DMS153 (cell line): ENCODE measurements around the gene CFAP69.
"Not testable (repeated sequence)": the region's sequence is repeated elsewhere in the genome, so short reads cannot be mapped to it uniquely, and the experiment has no call there.

Experiments
- DNase-seq: peaks from one replicate; lab custom pipeline; 2025; lab: John Stamatoyannopoulos, UW

The CFAP69 gene

DNA sequence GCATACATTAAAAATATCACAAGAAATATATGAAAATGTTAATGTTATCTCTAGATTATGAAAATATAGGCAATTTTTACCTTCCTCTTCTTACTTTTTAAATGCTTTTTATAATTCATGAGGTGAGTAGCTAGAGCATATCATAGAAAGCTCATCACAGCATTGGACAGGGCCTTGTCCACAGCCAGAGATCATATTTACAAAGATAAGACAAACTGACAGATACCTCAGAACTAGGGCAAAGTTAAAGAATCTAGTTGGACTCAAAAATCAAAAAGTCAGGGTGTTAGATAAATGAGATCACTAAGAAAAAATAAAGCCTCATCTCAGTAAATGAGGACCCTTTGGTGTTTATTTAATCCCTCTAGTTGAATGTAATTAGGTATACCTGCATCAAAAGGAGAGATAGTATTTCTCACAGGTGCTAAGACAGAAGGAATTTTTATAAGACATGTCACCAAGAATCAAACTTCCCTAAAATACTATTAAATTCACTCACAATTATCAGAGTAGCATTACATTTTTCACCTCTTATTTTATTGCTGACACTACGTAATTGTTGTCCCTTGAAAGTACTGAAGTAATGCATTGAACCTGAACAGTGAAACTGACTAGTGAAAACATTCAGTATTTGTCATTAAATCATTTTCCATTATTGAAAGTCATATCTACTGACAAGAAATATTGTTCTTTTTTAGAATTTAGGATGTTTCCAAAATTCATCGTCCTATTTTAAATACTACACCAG, 25.6 kb downstream of the CFAP69 start:
- DNase-seq: no peak

DNA sequence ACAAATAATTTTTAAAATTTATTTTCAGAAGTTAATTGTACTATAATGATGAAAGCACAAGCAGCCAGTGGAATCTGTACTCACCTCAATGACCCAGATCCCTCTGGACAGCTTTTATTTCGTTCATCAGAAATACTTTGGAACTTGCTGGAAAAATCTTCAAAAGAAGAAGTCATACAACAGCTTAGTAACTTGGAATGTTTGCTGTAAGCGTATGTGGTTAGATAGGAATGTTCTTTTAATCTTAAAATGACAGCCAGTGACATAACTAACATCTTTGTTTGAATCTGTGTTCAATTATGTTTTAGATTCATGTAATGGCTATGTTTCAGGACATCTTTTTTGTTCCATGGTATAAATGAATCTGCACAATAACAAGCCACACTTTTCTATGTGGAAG, 26.8 kb downstream of the CFAP69 start:
- DNase-seq: no peak

DNA sequence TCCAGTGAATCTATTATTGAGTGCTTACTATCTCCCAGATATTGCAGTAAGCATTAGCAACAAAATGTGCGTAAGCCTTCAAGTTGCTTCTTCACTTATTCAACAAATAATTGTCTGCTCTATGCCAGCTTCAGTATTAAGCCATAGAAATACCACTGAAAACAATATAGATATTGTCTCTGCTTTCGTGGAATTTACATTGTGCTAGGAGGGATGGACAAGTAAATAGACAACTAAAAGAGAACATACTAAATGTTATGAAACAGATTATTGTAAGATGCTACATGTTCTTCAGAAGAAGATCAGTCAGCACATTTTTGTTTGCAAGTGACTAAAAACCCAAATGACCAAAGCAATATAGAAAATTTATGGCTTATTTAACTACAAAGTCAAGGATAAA, 27.3 kb downstream of the CFAP69 start:
- DNase-seq: no peak

DNA sequence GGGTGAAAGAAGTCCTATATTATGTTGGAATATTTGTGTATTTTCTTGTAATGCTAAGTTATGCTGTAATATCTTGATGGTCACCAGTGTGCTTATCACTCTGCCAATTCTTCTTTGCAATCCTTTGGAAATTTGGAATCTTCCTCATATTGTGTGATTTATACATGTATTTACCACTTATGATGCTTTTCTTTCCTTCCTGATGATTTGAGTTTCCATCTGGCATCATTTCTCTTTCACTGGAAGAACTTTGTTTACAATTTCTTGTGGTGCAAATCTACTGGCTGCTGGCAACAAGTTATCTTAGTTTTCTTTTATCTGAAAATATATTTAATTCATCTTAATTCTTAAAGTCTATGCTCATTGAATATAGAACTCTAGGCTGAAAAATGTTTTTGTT, 29.2 kb downstream of the CFAP69 start:
- DNase-seq: no peak

DNA sequence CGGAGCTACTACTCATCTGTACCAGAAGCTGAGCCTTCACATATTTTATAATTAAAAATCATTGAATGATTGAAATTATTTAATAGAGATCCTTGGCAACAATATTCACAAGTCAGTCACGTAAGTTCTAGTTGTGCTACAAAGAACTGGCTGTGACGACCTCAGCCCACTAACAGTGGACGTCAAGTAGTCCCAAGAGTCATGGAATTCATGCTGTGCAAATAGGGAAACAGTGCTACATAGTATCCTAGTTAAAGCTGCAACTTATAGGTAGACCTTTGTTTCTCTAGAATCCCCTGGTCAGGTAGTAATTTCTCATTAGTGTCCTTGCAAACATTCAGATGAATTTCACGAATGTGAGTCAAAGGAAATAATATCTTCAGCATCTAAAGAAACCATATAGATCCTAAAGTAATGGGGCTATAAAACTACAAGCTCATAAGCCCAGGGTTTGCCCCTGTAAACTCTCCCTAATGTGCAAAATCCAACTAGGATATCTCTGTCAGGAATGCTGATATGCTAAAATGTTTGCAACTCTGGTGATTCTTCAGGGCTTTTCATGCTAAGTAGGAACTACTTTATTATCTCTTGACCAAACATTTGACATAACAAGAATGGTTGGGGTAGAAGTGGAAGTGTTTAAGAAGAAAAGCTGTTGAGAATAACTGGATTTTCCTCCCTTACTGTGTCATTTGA, 31.2 kb downstream of the CFAP69 start:
- DNase-seq: no peak

DNA sequence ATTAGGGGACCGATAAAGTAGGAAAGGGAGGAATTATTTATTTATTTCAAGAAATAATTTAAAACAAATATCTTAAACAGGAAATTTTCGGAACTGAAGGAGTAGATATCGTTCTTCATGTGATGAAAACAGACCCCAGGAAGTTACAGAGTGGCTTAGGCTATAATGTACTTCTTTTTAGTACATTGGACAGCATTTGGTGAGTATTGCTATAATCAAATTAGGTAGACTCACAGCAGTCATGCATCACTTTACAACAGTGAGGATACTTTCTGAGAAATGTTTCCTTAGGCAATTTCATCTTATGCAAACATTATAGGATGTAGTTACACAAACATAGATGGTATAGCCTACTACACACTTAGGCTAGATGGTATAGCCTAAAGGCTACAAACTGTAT, 43.2 kb downstream of the CFAP69 start:
- no peak for DNase-seq

DNA sequence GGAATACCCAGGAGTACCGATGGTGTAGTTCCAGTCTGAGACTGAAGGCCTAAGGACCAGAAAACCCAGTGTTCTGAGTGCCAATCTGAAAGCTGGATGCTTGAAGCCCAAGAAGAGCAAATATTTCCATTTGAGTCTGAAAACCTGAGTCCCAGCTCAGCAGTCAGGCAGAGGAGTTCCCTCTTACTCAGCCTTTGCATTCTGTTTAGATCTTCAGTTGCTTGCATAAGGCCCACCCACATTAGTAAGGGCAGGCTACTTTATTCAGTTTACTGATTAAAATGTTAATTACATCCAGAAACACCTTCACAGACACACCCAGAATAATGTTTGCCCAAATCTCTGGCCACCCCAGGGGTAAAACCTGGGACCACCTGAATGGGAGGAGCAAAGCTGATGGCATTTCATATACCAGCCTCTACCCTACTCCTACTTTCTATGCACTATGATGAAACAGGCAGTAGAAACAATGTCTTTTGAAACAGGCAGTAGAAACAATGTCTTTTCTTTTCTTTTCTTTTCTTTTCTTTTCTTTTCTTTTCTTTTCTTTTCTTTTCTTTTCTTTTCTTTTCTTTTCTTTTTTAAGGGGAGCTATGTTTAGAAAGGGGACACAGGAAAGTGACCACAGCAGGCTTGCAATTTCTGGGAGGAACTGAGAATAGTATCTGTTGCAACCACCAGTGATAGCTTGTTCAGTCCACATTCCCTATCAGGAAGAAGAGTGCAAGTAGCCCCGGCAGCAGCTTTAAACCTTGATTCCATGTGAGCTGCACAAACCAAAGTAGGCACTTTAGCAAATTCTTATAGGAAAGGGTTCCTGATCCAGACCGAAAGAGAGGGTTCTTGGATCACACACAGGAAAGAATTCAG, 45.5 kb downstream of the CFAP69 start:
- DNase-seq: no peak

DNA sequence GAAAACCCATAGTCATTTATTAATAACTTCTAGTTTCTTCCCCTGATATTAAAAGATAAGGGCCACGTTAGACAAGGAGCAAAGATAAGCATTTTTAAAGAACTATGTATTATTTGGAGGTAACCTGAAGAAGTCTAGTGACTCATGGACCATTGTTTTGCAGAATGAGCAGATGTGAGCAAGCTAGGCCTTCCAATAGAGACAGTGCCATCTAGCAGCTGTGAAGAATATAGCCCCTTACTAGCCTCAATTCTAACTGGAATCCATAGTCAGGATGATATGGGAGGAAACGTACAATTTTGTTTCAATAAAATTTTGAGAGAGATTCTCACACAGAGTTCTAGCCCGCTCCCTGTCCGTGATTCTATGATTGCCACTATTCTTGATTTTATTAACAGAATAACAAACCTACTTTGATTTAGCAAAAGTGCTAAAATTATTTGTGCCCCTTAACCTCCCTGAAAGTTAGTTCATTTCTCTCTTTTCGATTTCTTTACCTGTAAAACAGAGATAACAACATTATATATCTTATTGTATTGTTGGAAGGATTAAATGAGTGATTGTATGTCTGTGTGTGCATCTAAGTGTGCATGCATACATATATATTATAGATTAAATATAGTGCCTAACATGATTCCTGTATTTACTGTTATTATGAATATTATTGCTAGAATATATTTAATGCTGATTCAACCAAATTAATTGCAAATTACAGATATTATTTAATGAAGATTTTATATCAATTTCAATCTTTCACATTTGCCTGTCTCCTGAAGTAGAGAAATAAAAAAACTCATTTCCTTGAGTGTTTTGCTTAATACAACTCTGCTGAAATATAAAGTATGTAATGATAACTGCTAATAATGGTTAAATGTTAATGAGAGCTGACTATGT, 53.4 kb downstream of the CFAP69 start:
- peak; percentile 15 for DNase-seq

DNA sequence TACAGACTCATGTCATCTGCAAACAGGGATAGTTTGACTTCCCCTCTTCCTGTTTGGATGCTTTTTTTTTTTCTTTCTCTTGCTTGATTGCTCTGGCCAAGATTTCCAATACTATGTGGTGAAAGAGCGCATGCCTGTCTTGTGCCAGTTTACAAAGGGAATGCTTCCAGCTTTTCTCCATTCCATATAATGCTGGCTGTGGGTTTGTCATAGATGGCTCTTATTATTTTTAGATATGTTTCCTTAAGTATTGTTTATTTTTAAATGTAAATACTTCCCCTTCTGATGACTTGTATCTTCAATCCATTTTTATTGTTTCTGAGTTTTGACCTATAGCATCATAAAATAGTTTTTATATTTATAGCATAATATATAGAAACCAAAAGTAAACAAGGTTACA, 58.3 kb downstream of the CFAP69 start:
- DNase-seq: no peak

DNA sequence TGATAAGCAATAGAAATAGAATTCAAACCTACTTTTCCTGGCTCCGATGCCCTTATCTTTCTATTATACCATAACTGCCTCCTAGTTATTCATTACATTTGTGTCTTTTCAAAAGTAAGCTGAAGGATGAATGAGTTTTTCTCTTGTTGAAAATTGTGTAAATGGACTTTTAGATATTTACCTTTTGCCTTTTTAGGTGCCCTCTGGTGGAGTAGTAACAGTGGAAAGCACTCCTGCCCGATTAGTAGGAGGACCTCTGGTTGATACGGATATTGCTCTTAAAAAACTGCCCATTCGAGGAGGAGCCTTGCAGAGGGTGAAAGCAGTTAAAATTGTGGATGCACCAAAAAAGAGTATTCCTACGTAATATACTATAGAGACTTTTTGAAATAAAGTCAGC, 64.9 kb downstream of the CFAP69 start:
- no peak for DNase-seq

DNA sequence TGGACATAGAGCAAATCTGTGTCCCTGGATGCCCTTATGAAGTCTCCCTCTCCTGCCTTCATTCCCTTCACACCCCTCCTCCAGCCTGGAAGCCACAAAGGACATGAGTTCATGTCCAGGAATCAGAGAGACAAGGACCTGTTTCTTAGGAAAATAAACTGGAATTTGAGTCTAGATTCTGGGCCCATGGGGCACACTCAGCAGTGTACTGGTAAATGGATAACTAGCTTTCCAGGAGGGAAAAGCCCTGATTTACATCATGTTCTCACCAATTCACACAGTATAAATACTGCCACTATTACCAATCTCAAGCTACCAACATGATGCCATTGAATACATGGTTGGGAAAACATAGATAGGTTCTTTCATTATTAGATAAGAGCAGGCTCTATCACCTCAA, 66.2 kb downstream of the CFAP69 start:
- DNase-seq: no peak

DNA sequence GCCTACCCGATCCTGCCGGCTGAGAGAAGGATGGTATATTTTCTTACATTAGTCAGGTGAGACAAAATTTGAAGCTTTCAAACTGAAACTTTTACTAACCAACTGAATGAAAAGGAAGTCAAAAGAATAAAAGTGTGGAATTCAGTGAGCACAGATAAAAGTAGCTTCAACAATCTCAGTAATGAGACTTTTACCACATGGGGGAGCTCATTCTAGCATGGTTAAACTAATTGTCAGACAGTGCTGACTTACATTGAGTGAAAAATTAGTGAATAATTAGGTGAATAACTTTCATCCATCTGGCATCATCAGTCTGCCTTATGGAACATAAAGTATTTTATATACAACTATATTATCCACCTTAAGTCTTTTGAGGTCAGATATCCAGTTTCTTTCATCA, 67.8 kb downstream of the CFAP69 start:
- no peak for DNase-seq

DNA sequence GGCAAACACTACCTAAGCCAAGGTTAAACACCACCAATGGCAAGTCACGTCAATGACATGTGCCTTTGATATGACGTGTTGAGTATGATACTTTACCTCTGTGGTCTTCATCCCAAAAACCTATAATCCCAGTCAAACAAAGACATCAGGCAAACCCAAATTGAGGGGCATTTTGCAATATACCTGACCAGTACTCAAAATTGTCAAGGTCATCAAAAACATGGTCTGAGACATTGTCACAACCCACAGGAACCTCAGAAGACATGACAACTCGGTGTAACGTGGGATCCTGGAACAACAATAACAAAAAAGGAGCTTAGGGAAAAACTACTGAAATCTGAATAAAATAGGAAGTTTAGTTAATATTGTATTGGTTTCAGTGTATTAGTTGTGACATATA, 68.9 kb downstream of the CFAP69 start:
- DNase-seq: no peak

DNA sequence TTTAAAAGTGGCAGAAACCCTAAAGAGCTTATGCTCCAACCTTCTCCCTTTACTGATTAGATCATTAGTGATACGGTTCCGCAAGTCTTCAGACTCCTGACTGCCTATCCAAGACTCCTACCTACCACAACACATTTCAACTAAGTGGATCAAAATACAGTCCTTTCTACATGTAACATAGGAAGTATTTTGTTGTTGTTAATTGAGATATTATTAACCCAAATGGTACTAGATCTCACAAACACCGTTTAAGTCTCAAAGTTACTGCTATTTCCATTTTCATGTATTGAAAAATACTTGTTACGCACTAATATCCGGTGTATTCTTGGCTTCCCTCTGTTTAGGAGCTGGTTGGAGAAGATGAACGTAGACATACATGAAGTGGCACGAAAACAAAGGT, 75.0 kb downstream of the CFAP69 start:
- DNase-seq: no peak

DNA sequence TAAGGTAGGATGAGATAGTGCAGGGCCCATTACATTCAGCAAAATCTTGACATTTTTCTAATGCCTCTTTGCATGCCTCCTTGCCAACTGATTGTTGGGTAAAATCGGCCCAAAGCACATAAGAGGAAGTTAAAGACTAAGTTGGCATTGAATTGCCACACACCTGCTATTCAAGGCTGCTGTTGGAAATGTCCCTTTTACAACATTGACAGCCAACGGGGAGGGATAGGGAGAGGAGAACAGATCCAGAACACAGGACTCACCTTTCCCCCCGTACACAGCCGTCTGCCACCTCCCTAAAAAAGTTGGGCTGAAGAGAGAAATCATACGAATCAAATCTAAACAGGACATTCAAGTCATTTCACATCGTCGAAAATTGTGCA, 75.4 kb downstream of the CFAP69 start:
- DNase-seq: no peak

DNA sequence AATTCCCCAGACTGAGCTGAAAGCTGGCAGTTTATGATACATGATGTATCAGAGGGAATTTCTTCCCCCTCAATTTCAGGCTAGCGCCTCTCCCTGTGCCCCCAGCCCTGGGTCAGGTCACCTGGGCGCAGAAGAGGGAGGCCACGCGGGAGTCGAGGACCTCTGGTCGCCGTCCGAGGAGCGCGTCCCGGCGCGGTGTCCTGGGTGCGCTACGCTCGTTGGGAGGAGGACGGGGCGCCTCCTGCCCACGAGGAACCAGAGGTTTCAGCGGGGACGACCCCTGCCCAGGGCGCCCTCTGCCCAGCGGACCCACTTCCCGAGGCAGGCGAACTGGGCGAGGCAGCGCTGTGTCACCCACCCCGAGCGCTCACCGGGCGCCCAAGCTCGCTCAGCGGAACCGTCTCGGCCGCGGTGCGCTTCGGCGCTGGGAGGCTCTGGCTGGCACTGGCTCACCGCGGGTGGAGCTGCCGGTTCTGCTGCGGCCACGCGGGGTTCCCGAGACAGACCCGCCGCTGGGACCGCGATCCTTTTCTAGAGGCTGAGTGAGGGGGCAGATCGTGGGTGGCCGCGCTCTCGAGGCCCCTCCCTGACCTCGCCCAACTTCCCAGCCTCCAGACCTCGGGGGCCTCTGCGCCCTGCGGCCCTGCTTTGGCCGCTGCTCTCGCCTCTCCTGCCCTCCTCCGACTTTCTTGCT, 76.0 kb downstream of the CFAP69 start, which contains the start of gene FAM237B:
FAM237B (minus strand) TSS at position 504 of the 694 bp plus-strand sequence. CDS start 1,556 bp downstream, outside the sequence.
- DNase-seq: no peak

DNA sequence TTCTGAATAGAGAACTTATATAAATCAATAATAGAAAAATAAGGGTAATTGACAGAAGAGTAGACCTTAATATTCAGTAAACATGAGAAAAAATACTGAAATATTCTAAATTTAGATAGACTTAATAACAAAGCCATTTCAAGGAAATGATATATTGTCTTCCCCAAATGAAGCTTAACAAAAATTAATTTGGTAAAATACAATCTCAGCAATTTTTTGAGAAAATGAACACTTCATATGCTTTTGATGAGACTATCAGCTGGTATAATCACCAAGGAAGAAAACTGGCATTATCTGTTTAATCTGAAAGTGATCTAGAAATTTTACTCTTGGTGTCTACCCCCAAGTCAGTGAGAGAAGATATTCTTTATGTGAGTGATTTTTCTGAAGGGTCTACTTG, 77.9 kb downstream of the CFAP69 start:
- no peak for DNase-seq

DNA sequence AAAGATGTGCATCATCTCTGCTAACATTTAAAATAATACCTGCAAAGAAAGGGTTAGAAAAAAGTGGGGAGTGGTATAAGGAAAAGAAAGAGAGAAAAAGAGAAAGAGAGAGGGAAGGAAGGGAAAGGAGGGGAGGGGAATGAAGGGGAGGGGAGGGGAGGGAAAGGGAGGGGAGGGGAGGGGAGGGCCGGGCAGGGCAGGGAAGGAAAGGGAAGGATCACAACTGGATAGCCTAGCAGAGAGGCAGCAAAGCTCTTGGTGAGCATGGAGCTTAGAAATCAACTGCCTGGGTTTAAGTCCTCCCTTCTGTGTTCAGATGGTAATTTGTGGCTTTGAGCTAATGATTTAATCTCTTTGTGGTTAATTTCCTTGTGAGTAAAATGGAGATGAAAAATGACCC, 81.5 kb downstream of the CFAP69 start:
- no peak for DNase-seq

DNA sequence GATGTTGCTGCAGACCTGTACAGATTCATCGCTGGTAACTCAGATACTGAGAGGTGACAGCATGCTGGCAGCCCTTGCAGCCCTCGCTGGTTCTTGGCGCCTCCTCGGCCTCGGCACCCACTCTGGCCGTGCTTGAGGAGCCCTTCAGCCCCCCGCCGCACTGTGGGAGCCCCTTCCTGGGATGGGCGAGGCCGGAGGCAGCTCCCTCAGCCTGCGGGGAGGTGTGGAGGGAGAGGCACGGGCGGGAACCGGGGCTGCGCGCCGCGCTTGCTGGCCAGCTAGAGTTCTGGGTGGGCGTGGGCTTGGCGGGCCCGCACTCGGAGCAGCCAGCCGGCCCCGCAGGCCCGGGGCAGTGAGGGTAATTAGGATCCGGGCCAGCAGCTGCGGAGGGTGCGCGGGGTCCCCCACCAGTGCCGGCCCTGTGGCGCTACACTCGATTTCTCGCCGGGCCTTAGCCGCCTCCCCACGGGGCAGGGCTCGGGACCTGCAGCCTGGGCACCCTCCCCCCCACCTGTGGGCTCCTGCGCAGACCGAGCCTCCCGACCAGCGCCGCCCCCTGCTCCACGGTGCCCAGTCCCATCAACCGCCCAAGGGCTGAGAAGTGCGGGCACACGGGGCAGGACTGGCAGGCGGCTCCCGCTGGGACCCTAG, 89.3 kb downstream of the CFAP69 start:
- no peak for DNase-seq

DNA sequence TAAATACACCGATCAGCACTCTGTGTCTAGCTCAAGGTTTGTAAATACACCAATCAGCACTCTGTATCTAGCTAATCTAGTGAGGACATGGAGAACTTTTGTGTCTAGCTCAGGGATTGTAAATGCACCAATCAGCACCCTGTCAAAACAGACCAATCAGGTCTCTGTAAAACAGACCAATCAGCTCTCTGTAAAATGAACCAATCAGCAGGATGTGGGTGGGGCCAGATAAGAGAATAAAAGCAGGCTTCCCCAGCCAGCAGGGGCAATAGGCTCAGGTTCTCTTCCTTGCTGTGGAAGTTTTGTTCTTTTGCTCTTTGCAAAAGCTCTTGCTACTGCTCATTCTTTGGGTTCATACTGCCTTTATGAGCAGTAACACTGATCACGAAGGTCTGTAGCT, 90.0 kb downstream of the CFAP69 start:
- DNase-seq: not testable (repeated sequence)

DNA sequence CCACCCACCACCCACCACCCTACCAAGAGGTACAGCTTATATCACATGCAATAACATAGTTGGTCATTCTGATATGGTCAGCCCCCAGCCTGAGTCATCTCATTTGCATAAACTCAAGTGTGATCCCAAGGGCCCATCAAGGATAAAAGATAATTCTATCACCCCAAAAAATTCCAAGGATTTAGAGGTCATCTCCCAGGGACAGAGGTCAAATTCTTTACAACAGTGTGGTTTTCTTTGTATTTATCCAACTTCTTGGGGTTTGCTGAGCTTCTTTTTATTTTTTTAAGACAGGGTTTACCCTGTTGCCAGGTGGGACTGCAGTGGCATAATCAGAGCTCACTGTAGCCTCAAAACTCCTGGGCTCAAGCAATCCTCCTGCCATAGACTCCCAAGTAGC, 92.1 kb downstream of the CFAP69 start:
- DNase-seq: no peak
